Upper lobe of right lung (tissue), 1 donor: ENCODE data around the gene NAP1L1. TPM values are rescaled to one million over a fixed set of nuclear protein-coding genes. Genes with fewer than 3 reads are reported as not detected.
A peak's percentile ranks its signal among the peaks of the same experiment; 100 is the strongest.

Experiments
- ATAC-seq: fragments of 200-7000 bp; cut with Tn5 transposase; one replicate; pipeline ENCODE4 v1.9.1; 2020; ENCODE audit warnings: mild to moderate bottlenecking, moderate library complexity
- DNase-seq: peaks from one replicate; pipeline ENCODE4 v3.0.0-alpha.2; 2020
- H3K27ac ChIP-seq: fragments of 200-600 bp; one replicate; pipeline ENCODE4 v1.8.0; 2022
- H3K27me3 ChIP-seq: fragments of 200-600 bp; one replicate; pipeline ENCODE4 v1.8.0; 2022; ENCODE audit warnings: mild to moderate bottlenecking
- H3K36me3 ChIP-seq: fragments of 200-600 bp; one replicate; pipeline ENCODE4 v1.8.0; 2022
- H3K4me1 ChIP-seq: fragments of 200-600 bp; one replicate; pipeline ENCODE4 v1.8.0; 2022
- H3K4me3 ChIP-seq: fragments of 200-600 bp; one replicate; pipeline ENCODE4 v1.8.0; 2022; ENCODE audit warnings: mild to moderate bottlenecking
- H3K9me3 ChIP-seq: fragments of 200-600 bp; one replicate; pipeline ENCODE4 v1.8.0; 2022
- intact Hi-C: fragments of 100-400 bp; cut with DNase I; formaldehyde crosslinking; loops from one replicate; pipeline ENCODE4 v1.11.0; 2022
- total RNA-seq: library from RNA; stranded (reverse); fragmentation: NEBNext Ultra II Directional; extraction: Animal tissue kit (Norgen Biotek cat#: 25700); gene quantifications from one replicate; pipeline ENCODE4 v1.2.1, GENCODE V29; 2021
- TF ChIP-seq, protein P1 (sequence below): fragments of 200-600 bp; IDR thresholded peaks from one replicate; pipeline ENCODE4 v1.8.0; 2022; ENCODE audit warnings: antibody characterized with exemption
- donor health status: DM: no; HTN: yes; CAD: no; lungs with severe emphysema.

The NAP1L1 gene
- total RNA-seq, 1 donor from 2014 or later = 500 TPM

DNA sequence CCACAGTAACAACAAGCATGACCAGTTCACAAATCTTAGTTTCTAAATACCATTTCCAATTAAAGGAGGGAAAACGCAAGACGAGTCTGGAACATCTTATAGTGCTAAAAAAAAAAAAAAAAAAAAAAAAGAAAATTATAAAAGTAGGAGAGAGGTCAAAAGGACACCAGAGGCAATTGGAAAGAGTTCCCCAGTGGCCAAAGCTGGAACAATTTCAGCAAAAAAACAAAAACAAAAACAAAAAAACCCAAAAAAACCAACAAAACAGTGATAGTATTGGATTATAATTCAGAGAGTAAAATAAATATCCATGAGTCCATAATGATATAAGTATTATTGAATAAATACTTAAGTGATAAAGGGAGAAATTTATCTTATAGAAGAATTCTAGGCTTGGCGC lies 10.3 kb upstream of the NAP1L1 start:
- Histone ChIP-seq H3K9me3 (no peaks in the 10 kb centered on the region), H3K36me3 (no peaks in the 10 kb centered on the region), H3K4me3 (no peak overlapping the region), H3K27me3 (no peaks in the 10 kb centered on the region), H3K27ac (no peak overlapping the region), H3K4me1 (no peaks in the 10 kb centered on the region)
- intact Hi-C loops = no loop called here
- DNase-seq = no peak
- TF ChIP-seq, protein P1, sequence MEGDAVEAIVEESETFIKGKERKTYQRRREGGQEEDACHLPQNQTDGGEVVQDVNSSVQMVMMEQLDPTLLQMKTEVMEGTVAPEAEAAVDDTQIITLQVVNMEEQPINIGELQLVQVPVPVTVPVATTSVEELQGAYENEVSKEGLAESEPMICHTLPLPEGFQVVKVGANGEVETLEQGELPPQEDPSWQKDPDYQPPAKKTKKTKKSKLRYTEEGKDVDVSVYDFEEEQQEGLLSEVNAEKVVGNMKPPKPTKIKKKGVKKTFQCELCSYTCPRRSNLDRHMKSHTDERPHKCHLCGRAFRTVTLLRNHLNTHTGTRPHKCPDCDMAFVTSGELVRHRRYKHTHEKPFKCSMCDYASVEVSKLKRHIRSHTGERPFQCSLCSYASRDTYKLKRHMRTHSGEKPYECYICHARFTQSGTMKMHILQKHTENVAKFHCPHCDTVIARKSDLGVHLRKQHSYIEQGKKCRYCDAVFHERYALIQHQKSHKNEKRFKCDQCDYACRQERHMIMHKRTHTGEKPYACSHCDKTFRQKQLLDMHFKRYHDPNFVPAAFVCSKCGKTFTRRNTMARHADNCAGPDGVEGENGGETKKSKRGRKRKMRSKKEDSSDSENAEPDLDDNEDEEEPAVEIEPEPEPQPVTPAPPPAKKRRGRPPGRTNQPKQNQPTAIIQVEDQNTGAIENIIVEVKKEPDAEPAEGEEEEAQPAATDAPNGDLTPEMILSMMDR = no peak
- ATAC-seq = no peak

GRCh38 chr12:76091246-76091754 lies 6.8 kb upstream of the NAP1L1 start:
- Histone ChIP-seq H3K4me3 (no peak overlapping the region), H3K36me3 (no peaks in the 10 kb centered on the region), H3K27me3 (no peaks in the 10 kb centered on the region), H3K27ac (no peak overlapping the region), H3K4me1 (no peaks in the 10 kb centered on the region), H3K9me3 (no peaks in the 10 kb centered on the region)
- TF ChIP-seq, protein P1 = no peak
- DNase-seq (no peak), ATAC-seq (no peak)
- intact Hi-C loops = no loop called here

DNA sequence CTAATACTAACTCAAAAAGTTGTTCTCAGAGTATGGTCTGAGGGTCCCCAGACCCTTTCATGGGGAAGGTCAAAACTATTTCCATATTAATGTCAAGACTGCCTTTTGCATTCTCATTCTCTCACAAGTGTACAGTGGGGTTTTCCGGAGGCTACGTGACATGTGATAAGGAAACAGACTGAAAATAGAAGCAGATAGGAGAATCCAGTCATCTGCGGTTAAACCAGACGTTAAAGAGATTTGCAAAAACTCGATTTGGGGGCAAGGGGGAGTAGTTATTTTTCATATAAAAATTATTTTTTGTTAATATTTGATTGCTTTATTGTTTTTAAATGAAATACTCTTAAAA lies 1.0 kb upstream of the NAP1L1 start:
- Histone ChIP-seq H3K27ac (peak overlapping the region; percentile 97), H3K27me3 (no peaks in the 10 kb centered on the region), H3K36me3 (no peaks in the 10 kb centered on the region), H3K4me1 (peaks cover 14% of the 10 kb centered on the region), H3K4me3 (peak overlapping the region; percentile 87), H3K9me3 (no peaks in the 10 kb centered on the region)
- no peak for DNase-seq
- no peak for ATAC-seq
- intact Hi-C loops = no loop called here
- TF ChIP-seq, protein P1 = no peak

GRCh38 chr12:76084863-76085519 lies 506 bp upstream of the NAP1L1 start:
- ATAC-seq (peak; percentile 88), DNase-seq (peak; percentile 94)
- Histone ChIP-seq H3K4me1 (peaks cover 14% of the 10 kb centered on the region), H3K27ac (peak overlapping the region; percentile 97), H3K36me3 (no peaks in the 10 kb centered on the region), H3K27me3 (no peaks in the 10 kb centered on the region), H3K4me3 (peak overlapping the region; percentile 87), H3K9me3 (no peaks in the 10 kb centered on the region)
- TF ChIP-seq, protein P1 = no peak
- intact Hi-C loops = no loop called here

DNA sequence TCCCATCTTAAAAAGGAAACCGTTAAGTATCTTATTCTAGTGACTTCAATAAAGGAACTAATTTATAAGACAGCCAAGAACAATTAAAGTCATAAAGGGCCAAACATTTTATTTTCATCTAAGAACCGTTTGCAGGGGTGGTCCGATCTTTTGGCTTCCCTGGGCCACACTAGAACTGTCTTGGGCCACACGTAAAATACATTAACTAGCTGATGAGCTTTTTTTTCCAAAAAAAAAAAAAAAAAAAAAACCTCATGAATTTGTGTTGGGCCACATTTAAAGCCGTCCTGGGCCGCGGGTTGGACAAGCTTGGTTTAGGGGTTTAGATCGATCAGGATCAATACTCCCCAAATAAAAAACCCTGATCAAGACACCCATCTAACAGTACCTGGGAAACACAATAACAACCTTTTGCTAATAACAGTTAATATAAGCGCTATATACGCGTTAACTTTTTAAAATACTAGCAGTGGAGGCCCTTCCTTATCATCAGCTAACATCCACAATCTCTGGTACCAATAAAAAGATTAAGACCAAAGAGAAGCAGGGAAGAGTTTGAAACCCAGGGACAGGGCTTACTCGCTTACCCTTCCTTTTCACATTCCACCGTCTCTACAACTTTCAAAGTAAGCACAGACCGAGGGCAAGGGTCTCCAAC lies 1.1 kb downstream of the NAP1L1 start:
- DNase-seq = no peak
- ATAC-seq = no peak
- TF ChIP-seq, protein P1 = no peak
- peak overlapping the region; percentile 97 for H3K27ac ChIP-seq
- peaks cover 14% of the 10 kb centered on the region for H3K4me1 ChIP-seq
- H3K27me3 ChIP-seq = no peaks in the 10 kb centered on the region
- H3K4me3 ChIP-seq = peak overlapping the region; percentile 87
- H3K36me3 ChIP-seq = no peaks in the 10 kb centered on the region
- intact Hi-C loops = no loop called here
- no peaks in the 10 kb centered on the region for H3K9me3 ChIP-seq
